ENCODE data around the gene MBD5. TPM values are rescaled to one million over a fixed set of nuclear protein-coding genes. Genes with fewer than 3 reads are reported as not detected.

Gene MBD5
- total and polyA plus RNA-seq, 4 donors, result 2.0 to 15.9 (median 9.5) TPM

GRCh38 chr2:148317598-148317997 is 296.7 kb downstream of the MBD5 start:
- WGBS, result 65% methylated on average over 3 of the region's 3 CpGs
- H3K9ac ChIP-seq (ENCODE audit: low read depth in 1 of 2, low read length in 2 of 2), result no peak overlapping the region
- peaks cover 0 to 2% (median 0%) of the 10 kb centered on the region in 4 donors for H3K36me3 ChIP-seq (ENCODE audit: control insufficient read depth in 4 of 4, insufficient read depth in 3 of 4, low read depth in 1 of 4, low read length in 3 of 4)
- H3K27ac ChIP-seq (ENCODE audit: low read depth in 1 of 2, low read length in 2 of 2), result no peak overlapping the region
- TF ChIP-seq REST (IDR thresholded peaks at IDR 0.05) (no peak), YY1 (IDR thresholded peaks at IDR 0.05) (no peak), RAD21 (IDR thresholded peaks at IDR 0.05) (no peak), HNF4A (conservative IDR thresholded peaks at IDR 0.05) (no peak), JUND (IDR thresholded peaks at IDR 0.05) (no peak), RXRA (IDR thresholded peaks at IDR 0.05) (no peak)
- no peaks in the 10 kb centered on the region for H3K4me1 ChIP-seq (ENCODE audit: control insufficient read depth in 4 of 4, insufficient read depth in 4 of 4, low read length in 3 of 4)
- no peak for DNase-seq (ENCODE audit: low spot score)
- no peaks in the 10 kb centered on the region for H3K27me3 ChIP-seq (ENCODE audit: control insufficient read depth in 4 of 4, insufficient read depth in 4 of 4, low read length in 3 of 4)
- H3K9me3 ChIP-seq (ENCODE audit: control insufficient read depth in 4 of 4, low read length in 3 of 4), result no peaks in the 10 kb centered on the region
- H3K4me3 ChIP-seq (ENCODE audit: low read depth in 1 of 3, low read length in 3 of 3), result no peak overlapping the region

- peaks cover 0 to 3% (median 0%) of the 10 kb centered on the region in 4 donors for H3K4me1 ChIP-seq (ENCODE audit: control insufficient read depth in 4 of 4, insufficient read depth in 4 of 4, low read length in 3 of 4)
- H3K27me3 ChIP-seq (ENCODE audit: control insufficient read depth in 4 of 4, insufficient read depth in 4 of 4, low read length in 3 of 4), result no peaks in the 10 kb centered on the region
- no peak overlapping the region for H3K9ac ChIP-seq (ENCODE audit: low read depth in 1 of 2, low read length in 2 of 2)
- H3K36me3 ChIP-seq (ENCODE audit: control insufficient read depth in 4 of 4, insufficient read depth in 3 of 4, low read depth in 1 of 4, low read length in 3 of 4), result peaks cover 0 to 5% (median 2%) of the 10 kb centered on the region in 4 donors
- H3K9me3 ChIP-seq (ENCODE audit: control insufficient read depth in 4 of 4, low read length in 3 of 4), result peaks cover 0 to 3% (median 1%) of the 10 kb centered on the region in 4 donors
- TF ChIP-seq SP1 (IDR thresholded peaks at IDR 0.05) (no peak), HNF4G (IDR thresholded peaks at IDR 0.05) (no peak), JUND (IDR thresholded peaks at IDR 0.05) (no peak), RAD21 (IDR thresholded peaks at IDR 0.05) (no peak), YY1 (IDR thresholded peaks at IDR 0.05) (no peak), TAF1 (conservative IDR thresholded peaks at IDR 0.05) (no peak), ATF3 (IDR thresholded peaks at IDR 0.05) (no peak), FOXA1 (IDR thresholded peaks at IDR 0.05) (no peak), HNF4A (conservative IDR thresholded peaks at IDR 0.05) (no peak), REST (IDR thresholded peaks at IDR 0.05) (no peak), ZBTB33 (IDR thresholded peaks at IDR 0.05) (no peak), RXRA (IDR thresholded peaks at IDR 0.05) (no peak), FOXA2 (IDR thresholded peaks at IDR 0.05) (no peak), NR2F2 (IDR thresholded peaks at IDR 0.05) (no peak), EGR1 (IDR thresholded peaks at IDR 0.05; ENCODE audit: low read depth in 2 of 2) (no peak), GABPA (IDR thresholded peaks at IDR 0.05 in 1 of 2, conservative IDR thresholded peaks at IDR 0.05 in 1 of 2) (no peak)
- TF ChIP-seq, protein P1, sequence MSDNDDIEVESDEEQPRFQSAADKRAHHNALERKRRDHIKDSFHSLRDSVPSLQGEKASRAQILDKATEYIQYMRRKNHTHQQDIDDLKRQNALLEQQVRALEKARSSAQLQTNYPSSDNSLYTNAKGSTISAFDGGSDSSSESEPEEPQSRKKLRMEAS (IDR thresholded peaks at IDR 0.05), result no peak
- TF ChIP-seq, protein P2, sequence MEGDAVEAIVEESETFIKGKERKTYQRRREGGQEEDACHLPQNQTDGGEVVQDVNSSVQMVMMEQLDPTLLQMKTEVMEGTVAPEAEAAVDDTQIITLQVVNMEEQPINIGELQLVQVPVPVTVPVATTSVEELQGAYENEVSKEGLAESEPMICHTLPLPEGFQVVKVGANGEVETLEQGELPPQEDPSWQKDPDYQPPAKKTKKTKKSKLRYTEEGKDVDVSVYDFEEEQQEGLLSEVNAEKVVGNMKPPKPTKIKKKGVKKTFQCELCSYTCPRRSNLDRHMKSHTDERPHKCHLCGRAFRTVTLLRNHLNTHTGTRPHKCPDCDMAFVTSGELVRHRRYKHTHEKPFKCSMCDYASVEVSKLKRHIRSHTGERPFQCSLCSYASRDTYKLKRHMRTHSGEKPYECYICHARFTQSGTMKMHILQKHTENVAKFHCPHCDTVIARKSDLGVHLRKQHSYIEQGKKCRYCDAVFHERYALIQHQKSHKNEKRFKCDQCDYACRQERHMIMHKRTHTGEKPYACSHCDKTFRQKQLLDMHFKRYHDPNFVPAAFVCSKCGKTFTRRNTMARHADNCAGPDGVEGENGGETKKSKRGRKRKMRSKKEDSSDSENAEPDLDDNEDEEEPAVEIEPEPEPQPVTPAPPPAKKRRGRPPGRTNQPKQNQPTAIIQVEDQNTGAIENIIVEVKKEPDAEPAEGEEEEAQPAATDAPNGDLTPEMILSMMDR (IDR thresholded peaks at IDR 0.05; ENCODE audit: low read depth, low read length, missing input control), result no peak
- no peak overlapping the region for H3K27ac ChIP-seq (ENCODE audit: low read depth in 1 of 2, low read length in 2 of 2)
- no peak for DNase-seq (ENCODE audit: low spot score)
- H3K4me3 ChIP-seq (ENCODE audit: low read depth in 1 of 3, low read length in 3 of 3), result no peak overlapping the region
Observed at GRCh38 chr2:148338541-148338940, 317.6 kb downstream of the MBD5 start.

Data from liver (tissue), 9 donors.